ENCODE measurements around the gene SLC6A19.
A peak's percentile ranks its signal among the peaks of the same experiment; 100 is the strongest.
"Not testable (repeated sequence)": the region's sequence is repeated elsewhere in the genome, so short reads cannot be mapped to it uniquely, and the experiment has no call there.

Gene SLC6A19

DNA sequence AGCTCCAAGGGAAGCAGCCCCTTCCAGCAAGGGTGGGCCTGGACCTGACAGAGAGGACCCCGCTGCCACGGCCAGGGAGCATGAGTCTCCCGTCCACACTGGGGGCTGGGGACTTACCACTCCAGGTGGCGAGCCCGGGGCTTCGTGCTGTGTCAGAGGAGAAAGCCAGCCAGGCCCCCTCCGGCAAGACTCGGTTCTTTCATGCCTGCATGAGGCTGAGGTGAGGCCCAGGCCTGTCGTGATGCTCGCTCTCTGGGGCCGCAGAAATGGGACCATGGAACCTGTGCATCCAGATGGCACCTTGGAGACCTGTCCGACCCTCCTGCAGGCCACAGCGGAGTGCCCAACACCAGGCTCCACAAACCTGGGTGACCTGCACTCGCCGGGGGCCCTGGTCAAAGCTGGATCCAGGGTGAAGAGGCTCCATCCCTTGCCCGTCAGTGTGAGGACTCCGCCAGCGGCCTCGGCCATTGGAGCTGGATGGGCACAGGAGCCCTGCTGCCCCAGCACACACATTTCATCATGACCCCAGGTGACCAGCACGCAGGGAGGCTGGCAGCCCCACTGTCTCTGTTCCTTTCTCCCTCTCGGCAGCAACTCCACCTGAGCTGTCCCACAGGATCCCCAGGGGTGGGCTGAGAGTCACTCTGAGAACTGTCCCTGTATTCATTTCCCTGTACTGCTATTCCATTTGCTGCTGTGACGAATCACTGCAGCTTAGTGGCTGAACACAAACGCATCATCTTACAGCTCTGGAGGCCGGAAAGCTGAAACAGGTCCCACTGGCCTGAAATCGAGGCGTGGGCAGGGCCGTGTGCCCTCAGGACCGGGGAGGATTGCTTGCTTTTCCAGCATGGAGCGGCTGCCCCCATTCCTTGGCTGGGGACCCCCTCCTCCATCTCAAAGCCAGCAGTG is 48.2 kb downstream of the SLC6A19 start:
- DNase-seq = no peak

- DNase-seq = no peak
Measured at GRCh38 chr5:1251678-1252580, 50.5 kb downstream of the SLC6A19 start.

GRCh38 chr5:1252681-1253080 is 51.3 kb downstream of the SLC6A19 start:
- DNase-seq = no peak

- no peak for DNase-seq
Measured at GRCh38 chr5:1253456-1254105, 52.2 kb downstream of the SLC6A19 start.

DNA sequence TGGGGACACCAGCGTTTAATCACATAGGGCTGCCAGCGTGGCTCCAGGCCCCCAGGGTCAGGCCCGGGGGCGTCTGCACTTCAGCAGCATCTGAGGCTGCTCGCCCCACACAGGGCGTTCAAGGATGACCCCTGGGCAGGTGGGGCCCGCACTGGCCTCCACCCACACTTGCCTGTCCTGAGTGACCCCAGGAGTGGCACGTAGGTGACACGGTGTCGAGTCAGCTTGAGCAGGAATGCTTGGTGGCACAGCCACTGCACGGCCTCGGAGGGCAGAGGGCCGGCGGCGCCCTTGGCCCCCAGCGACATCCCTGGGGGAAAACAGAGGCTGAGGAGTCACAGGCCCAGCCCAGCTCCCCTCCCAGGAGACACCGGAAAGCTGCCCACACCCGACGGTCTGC is 52.8 kb downstream of the SLC6A19 start:
- no peak for DNase-seq

DNA sequence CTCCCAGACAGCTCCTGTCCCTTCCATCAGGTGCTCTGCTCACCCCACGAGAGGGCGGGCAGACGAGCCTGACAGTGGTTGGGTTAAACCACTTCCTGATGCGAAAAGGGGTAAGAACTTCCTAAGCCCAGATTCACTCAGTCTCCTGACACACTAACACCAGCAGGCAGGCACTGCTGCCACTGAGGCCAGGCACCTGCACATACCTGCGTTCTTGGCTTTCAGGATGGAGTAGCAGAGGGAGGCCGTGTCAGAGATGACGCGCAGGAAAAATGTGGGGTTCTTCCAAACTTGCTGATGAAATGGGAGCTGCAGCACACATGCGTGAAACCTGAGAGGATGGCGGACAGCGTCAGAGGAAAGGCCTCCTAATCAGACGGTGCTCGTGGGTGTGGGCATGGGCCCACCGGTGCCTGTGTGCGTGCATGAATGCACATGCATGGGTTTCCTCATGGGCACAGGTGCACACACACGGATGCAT is 53.7 kb downstream of the SLC6A19 start:
- peak in 2 of 4 experiments; percentile 19 to 32 for DNase-seq

DNA sequence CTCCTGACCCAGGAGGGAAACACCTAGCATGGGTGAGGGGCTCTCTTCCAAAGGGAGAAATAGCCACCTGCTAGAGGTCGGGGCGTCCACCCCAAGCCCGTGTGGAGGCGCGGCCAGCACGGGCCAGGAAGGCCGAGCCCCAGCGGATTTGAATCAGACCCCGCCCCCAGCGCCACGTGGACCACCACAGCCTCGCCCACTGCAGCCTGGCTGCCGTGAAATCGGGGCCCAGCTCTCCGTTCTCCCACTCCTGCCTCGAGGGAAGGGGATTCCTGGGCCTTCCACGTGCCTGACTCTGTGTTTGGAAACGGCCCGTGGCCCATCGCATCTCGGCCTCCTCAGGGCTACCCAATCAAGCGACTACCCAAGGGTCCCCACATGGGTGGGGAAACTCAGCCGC is 55.4 kb downstream of the SLC6A19 start:
- no peak for DNase-seq

DNA sequence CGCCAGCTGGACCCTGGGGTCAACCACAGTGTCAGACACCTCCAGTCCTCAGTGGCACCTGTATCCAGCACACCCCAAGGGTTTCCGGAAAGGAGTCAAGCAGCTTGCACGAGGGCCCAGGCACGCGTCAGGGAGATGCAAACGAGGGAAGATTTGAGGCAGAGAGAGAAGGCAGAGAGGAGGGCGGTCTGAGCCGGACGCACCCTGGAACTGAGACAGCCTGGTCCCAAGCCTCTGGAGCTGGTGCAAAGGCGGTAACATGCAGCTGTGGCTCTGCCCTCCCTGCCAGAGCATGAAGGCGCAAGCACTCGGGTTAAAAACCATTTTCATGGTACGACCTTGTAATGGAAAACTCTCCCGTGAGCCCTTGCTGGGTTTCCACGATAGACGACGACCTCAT is 56.0 kb downstream of the SLC6A19 start:
- DNase-seq = no peak

GRCh38 chr5:1257841-1258240 is 56.4 kb downstream of the SLC6A19 start:
- no peak for DNase-seq

GRCh38 chr5:1259806-1260480 is 58.5 kb downstream of the SLC6A19 start:
- DNase-seq = no peak

DNA sequence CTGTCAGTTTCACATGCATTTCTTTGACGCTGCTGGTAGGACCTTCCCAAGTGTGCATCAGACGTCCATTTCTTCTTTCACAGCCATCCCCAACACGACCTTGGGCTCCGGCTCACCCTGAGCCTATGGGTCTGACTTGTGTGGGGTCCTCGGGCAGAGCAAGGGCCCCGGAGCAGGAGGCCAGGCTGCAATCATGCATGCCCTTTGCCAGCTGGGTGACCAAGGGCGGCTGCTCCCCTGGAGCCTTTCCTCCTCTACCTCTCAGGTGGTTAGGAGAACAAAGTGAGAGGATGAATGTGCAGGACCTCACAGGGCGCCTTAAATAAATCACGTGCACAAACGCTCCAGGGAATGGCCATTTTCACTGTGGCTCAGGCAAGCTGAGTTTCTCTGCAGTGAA is 60.2 kb downstream of the SLC6A19 start:
- DNase-seq = no peak

DNA sequence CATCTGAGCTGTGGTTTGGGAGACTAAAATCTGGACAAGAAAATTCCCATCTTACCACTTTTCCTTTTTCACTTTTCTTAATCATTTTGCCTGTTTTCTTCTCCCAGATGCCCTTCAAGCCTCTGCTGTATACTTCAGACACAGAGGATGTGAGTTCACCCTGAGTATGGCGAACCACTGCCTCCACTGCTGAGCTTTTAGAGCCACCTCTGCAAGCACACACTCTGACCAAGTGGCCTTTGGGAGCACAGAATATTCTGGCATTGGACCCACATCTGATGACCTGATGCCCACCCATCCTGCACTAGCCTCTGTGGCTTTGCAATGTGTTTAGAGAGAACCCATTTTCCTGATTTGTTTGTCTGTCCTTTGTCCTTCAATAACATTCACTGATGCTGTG is 61.0 kb downstream of the SLC6A19 start:
- no peak for DNase-seq

- DNase-seq = no peak
Measured at GRCh38 chr5:1264211-1264610, 62.8 kb downstream of the SLC6A19 start.

DNA sequence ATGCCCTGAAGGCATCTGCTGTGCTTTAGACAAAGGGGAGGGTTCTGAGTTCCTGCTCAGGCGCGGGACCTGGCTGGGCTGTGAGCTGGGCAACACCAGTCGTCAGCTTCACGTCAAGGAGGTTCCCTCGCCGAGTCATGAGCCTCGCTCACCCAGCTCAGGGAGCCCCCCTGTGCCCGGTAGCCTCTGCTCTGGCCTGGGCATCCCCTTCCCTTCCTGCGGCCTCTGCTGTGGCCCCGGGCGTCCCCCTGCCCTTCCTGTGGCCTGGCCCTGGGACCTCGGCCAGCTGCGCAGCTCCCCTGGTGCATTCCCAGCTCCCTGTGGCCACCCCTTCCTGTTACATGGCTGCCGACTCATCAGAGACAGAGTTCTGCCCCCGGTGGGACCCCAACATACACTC is 63.6 kb downstream of the SLC6A19 start:
- no peak for DNase-seq

- no peak for DNase-seq
Measured at GRCh38 chr5:1265461-1266455, 64.4 kb downstream of the SLC6A19 start.

DNA sequence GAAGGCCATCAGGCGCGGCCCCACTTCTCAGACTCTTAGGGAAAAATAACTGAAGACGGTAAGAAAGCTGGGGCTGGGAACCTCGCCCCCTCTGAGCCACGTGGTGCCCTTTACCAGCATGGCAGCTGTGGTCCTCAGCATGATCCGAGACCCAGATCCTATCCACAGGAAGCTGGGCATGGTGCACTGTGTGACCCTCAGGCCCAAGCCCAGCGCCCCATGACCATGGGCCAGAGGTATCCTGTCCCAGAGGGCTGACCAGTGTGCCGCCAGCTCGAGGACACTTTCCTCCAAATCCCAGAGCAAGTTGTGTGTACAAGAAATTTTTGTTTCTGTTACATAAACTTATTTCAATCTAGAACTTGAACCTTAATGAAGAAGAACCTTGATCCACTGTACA is 65.4 kb downstream of the SLC6A19 start:
- DNase-seq = no peak

- not testable (repeated sequence) for DNase-seq
Measured at GRCh38 chr5:1267464-1267863, 66.1 kb downstream of the SLC6A19 start.

DNA sequence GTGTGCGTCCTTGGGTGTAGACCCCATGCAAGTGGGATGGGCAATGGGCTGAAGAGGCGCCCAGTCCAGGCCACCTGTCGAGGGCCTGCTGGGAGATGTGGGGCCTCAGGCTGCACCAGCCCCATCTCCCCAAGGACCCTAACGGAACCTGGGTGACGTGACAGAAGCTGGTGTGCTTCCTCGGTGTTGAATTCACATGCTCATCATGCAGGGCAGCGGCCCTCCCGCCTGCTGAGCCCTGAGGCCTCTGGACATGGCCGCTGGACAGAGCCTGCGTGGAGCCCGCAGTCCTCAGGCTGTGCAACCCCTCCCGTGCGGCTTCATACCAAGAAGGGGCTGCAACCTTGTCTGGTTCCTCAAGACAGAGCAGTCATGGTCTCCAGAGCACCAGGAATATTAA is 66.7 kb downstream of the SLC6A19 start:
- no peak for DNase-seq

- peak in 2 of 4 experiments; percentile 7 to 10 for DNase-seq
Measured at GRCh38 chr5:1268666-1269065, 67.3 kb downstream of the SLC6A19 start.

GRCh38 chr5:1270426-1270825 is 69.0 kb downstream of the SLC6A19 start:
- no peak for DNase-seq

Data from activated naive CD4-positive, alpha-beta T cell (primary cell).